A673 (cell line): ENCODE data around the gene AKAP14.

Experiments
- CTCF ChIP-seq: fragments of 300-800, 200-600 bp; sonication (generic); conservative IDR thresholded peaks from 2 replicates; pipeline ENCODE4 v1.5.1; 2017; ENCODE audit warnings: low read depth, mild to moderate bottlenecking, antibody characterized with exemption, low read length, moderate library complexity, mixed read lengths
- EZH2 ChIP-seq: fragments of 200-600 bp; sonication (generic); IDR thresholded peaks from 2 replicates; pipeline ENCODE4 v1.6.1; 2017; ENCODE audit warnings: borderline replicate concordance, low read depth, mild to moderate bottlenecking, mixed read lengths, antibody characterized with exemption, low read length; ENCODE audit not compliant: poor library complexity, severe bottlenecking

- TF ChIP-seq CTCF = no peak
- no peak for TF ChIP-seq EZH2
These were observed 47.7 kb downstream of the AKAP14 start, which contains the start of gene NKAP for GRCh38 chrX:119943185-119943988.
